Keratinocyte (primary cell): ENCODE measurements around the gene SPEM2. TPM values are rescaled to one million over a fixed set of nuclear protein-coding genes. Genes with fewer than 3 reads are reported as not detected.

Experiments used
- DNase-seq: peaks from one replicate; pipeline ENCODE4 v3.0.0-alpha.2; 2011; ENCODE audit warnings: low read depth, missing footprints, low spot score
- FAIRE-seq: peaks from 2 replicates; lab custom pipeline; 2011; peaks lifted over from hg19 to GRCh38; lab: Jason Lieb, UNC
- H2AFZ ChIP-seq: 2 replicates; pipeline ENCODE4 v1.6.0; 2012; ENCODE audit warnings: low read length, control low read depth, inconsistent platforms; ENCODE audit not compliant: control insufficient read depth
- H3K27ac ChIP-seq: 2 replicates; pipeline ENCODE4 v1.5.1; 2011; ENCODE audit warnings: low read length; ENCODE audit not compliant: control insufficient read depth, insufficient read depth
- H3K27me3 ChIP-seq: 3 replicates; pipeline ENCODE4 v1.6.0; 2011; ENCODE audit warnings: low read length; ENCODE audit not compliant: control insufficient read depth, insufficient read depth; ENCODE audit errors: extremely low read depth
- H3K36me3 ChIP-seq, 2 experiments: 2 replicates in 1 of 2; 3 replicates in 1 of 2; pipeline ENCODE4 v1.5.1; 2011; ENCODE audit warnings: low read length in 2 of 2, mild to moderate bottlenecking in 1 of 2; ENCODE audit not compliant: control insufficient read depth in 2 of 2, insufficient read depth in 2 of 2; ENCODE audit errors: extremely low read depth in 1 of 2
- H3K4me1 ChIP-seq: 3 replicates; pipeline ENCODE4 v1.5.1; 2011; ENCODE audit warnings: low read length; ENCODE audit not compliant: control insufficient read depth, insufficient read depth; ENCODE audit errors: extremely low read depth
- H3K4me2 ChIP-seq: 3 replicates; pipeline ENCODE4 v1.6.0; 2011; ENCODE audit warnings: low read depth, low read length; ENCODE audit not compliant: control insufficient read depth, insufficient read depth; ENCODE audit errors: extremely low read depth
- H3K4me3 ChIP-seq, 3 experiments: fragments of 200-600 bp in 1 of 3; sonication (generic) in 1 of 3; 2 replicates in 2 of 3; 3 replicates in 1 of 3; pipeline ENCODE4 v1.5.1; 2011 to 2016; ENCODE audit warnings: low read length in 3 of 3, mild to moderate bottlenecking in 3 of 3, control low read depth in 2 of 3, inconsistent platforms in 1 of 3, low read depth in 1 of 3, mixed read lengths in 1 of 3, mixed run types in 1 of 3, moderate library complexity in 1 of 3; ENCODE audit not compliant: control insufficient read depth in 2 of 3, insufficient read depth in 2 of 3; ENCODE audit errors: extremely low read depth in 1 of 3
- H3K79me2 ChIP-seq: 2 replicates; pipeline ENCODE4 v1.6.0; 2012; ENCODE audit warnings: low read length; ENCODE audit not compliant: control insufficient read depth, insufficient read depth
- H3K9ac ChIP-seq: 3 replicates; pipeline ENCODE4 v1.6.0; 2011; ENCODE audit warnings: low read length; ENCODE audit not compliant: control insufficient read depth, insufficient read depth; ENCODE audit errors: extremely low read depth
- H3K9me1 ChIP-seq: 3 replicates; pipeline ENCODE4 v1.6.0; 2011; ENCODE audit warnings: low read length; ENCODE audit not compliant: control insufficient read depth, insufficient read depth; ENCODE audit errors: extremely low read depth
- H3K9me3 ChIP-seq: 2 replicates; pipeline ENCODE4 v1.5.1; 2012; ENCODE audit warnings: low read depth, low read length; ENCODE audit not compliant: control insufficient read depth
- H4K20me1 ChIP-seq: 3 replicates; pipeline ENCODE4 v1.6.0; 2011; ENCODE audit warnings: low read length; ENCODE audit not compliant: control insufficient read depth, insufficient read depth; ENCODE audit errors: extremely low read depth
- CTCF ChIP-seq, 3 experiments: IDR thresholded peaks in 1 of 3; conservative IDR thresholded peaks in 1 of 3; optimal IDR thresholded peaks in 1 of 3; 2 replicates in 2 of 3; 3 replicates in 1 of 3; pipeline versions ENCODE3 to v1.5.1; 2011; ENCODE audit warnings: low read length in 3 of 3, mild to moderate bottlenecking in 3 of 3, moderate library complexity in 2 of 3, control low read depth in 1 of 3, inconsistent platforms in 1 of 3; ENCODE audit not compliant: insufficient read depth in 2 of 3; ENCODE audit errors: extremely low read depth in 1 of 3
- EZH2 ChIP-seq: IDR thresholded peaks from one replicate; pipeline ENCODE4 v1.6.1; 2012; ENCODE audit warnings: inconsistent platforms, mild to moderate bottlenecking, low read length, moderate library complexity
- dilution Hi-C: fragments of 300-500 bp; cut with MboI; formaldehyde crosslinking; loops from one replicate; pipeline ENCODE4 v1.7.0; 2020; ENCODE audit warnings: low sequenced_read_pairs; ENCODE audit not compliant: extremely low pct_ligation_motif_present
- polyA plus RNA-seq, 5 experiments: library from polyadenylated mRNA; depleted of rRNA in 3 of 5; stranded (reverse) in 3 of 5; stranded (forward) in 1 of 5; unstranded in 1 of 5; fragments of >200 nt; gene quantifications; 1 replicate in 1 of 5; 2 replicates in 3 of 5; 3 replicates in 1 of 5; pipeline versions ENCODE4 v1.2.1 to v1.2.3, GENCODE V29; 2011 to 2012; ENCODE audit warnings: missing spikeins in 2 of 5, low read depth in 1 of 5, low replicate concordance in 1 of 5

The SPEM2 gene
- polyA plus RNA-seq, 1 donor (not counting 4 experiments of a cell fraction or from before 2014, with no cell fraction given) = not detected

- TF ChIP-seq CTCF (optimal IDR thresholded peaks at IDR 0.05 in 1 of 3, IDR thresholded peaks at IDR 0.05 in 1 of 3, conservative IDR thresholded peaks at IDR 0.05 in 1 of 3; ENCODE audit: extremely low read depth in 1 of 3, insufficient read depth in 2 of 3, low read length in 3 of 3) (no peak), EZH2 (no peak)
- dilution Hi-C loops = no loop called here
- H2AFZ ChIP-seq = no peak overlapping the region
Observed at GRCh38 chr17:7396147-7396546, 29.3 kb upstream of the SPEM2 start.

DNA sequence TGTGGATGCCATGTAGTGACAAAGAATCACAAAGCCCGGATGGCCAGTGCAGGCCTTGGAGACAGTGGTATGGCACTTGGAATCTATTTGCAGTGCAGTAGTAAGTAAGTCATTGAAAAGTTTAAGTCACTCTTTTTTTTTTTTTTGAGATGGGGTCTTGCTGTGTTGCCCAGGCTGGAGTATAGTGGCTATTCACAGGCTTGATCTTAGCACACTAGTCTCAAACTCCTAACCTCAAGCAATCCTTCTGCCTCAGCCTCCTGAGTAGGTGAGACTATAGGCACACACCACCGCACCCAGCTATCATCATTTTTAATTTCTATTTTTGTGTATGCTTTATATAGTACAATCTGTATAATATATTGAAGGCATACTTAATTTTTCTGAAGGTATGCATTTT is 26.8 kb upstream of the SPEM2 start:
- Histone ChIP-seq H3K9me1 (peaks cover 3% of the 10 kb centered on the region), H3K4me2 (no peak overlapping the region), H3K27ac (no peak overlapping the region), H3K9ac (no peak overlapping the region), H3K4me3 (no peak overlapping the region), H3K9me3 (no peaks in the 10 kb centered on the region), H3K4me1 (peaks cover 11% of the 10 kb centered on the region), H4K20me1 (no peaks in the 10 kb centered on the region), H3K36me3 (no peaks in the 10 kb centered on the region), H3K27me3 (no peaks in the 10 kb centered on the region), H2AFZ (no peak overlapping the region), H3K79me2 (peaks cover 10% of the 10 kb centered on the region)
- DNase-seq (no peak), FAIRE-seq (no peak)
- dilution Hi-C loops = no loop called here
- no peak for TF ChIP-seq CTCF (optimal IDR thresholded peaks at IDR 0.05 in 1 of 3, IDR thresholded peaks at IDR 0.05 in 1 of 3, conservative IDR thresholded peaks at IDR 0.05 in 1 of 3; ENCODE audit: extremely low read depth in 1 of 3, insufficient read depth in 2 of 3, low read length in 3 of 3)
- no peak for TF ChIP-seq EZH2

More at GRCh38 chr17:7396147-7396546, 29.3 kb upstream of the SPEM2 start:
- Histone ChIP-seq H3K36me3 (peaks cover 7 to 16% of the 10 kb centered on the region in 2 experiments), H4K20me1 (no peaks in the 10 kb centered on the region), H3K4me1 (peaks cover 11% of the 10 kb centered on the region), H3K9me1 (peaks cover 3% of the 10 kb centered on the region), H3K9me3 (no peaks in the 10 kb centered on the region), H3K79me2 (peaks cover 19% of the 10 kb centered on the region), H3K4me3 (no peak overlapping the region), H3K4me2 (no peak overlapping the region), H3K9ac (no peak overlapping the region), H3K27ac (no peak overlapping the region), H3K27me3 (no peaks in the 10 kb centered on the region)
- DNase-seq (no peak), FAIRE-seq (no peak)
